Measurements from ENCODE around the gene CABP1. TPM values are rescaled to one million over a fixed set of nuclear protein-coding genes. Genes with fewer than 3 reads are reported as not detected.

CABP1 gene
- total and polyA plus RNA-seq, 9 of the 15 experiments (the other 6 are each of a cell fraction or from before 2014, with no cell fraction given): not detected

DNA sequence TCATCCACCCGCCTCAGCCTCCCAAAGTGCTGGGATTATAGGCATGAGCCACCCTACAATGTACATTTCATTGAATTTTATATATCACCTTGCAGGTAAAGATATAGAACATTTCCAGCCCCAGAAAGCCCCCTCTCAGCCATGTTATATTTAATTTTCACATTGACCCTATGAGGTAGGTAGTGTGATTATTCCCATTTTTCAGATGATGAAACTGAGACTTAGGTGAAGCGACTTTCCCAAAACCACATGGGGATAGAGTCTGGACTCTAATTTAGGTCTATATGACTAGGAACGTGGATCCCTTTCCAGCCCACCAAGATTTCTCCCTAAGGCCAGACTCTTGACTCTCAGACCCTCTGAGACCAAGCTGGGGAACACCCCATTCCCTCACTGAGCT is 43.5 kb upstream of the CABP1 start:
- BruUV-seq (replicated peaks): no TSS peak
- no peak for ATAC-seq
- Histone ChIP-seq H3K9me3 (replicated peaks; ENCODE audit: control insufficient read depth, insufficient read depth, low read depth, low read length) (no peaks in the 10 kb centered on the region), H4K20me1 (replicated peaks; ENCODE audit: control insufficient read depth, insufficient read depth, low read length) (no peaks in the 10 kb centered on the region), H3K4me3 (no peak overlapping the region), H3K9ac (ENCODE audit: insufficient read depth in 1 of 2, low read depth in 2 of 2, low read length in 2 of 2) (no peak overlapping the region; a peak in 1 of 4 replicates), H3K27me3 (ENCODE audit: control insufficient read depth in 2 of 2, insufficient read depth in 2 of 2, low read length in 2 of 2) (peaks cover 0 to 16% of the 10 kb centered on the region in 2 experiments; a peak in 2 of 5 replicates), H3K4me1 (replicated peaks in 1 of 2; ENCODE audit: control insufficient read depth in 2 of 2, insufficient read depth in 2 of 2, low read length in 2 of 2) (peaks cover 6 to 12% of the 10 kb centered on the region in 2 experiments; a peak in 4 of 5 replicates), H3K79me2 (ENCODE audit: control insufficient read depth, insufficient read depth, low read length) (no peaks in the 10 kb centered on the region), H3K9me1 (ENCODE audit: control insufficient read depth, insufficient read depth, low read length) (no peaks in the 10 kb centered on the region), H3K27ac (ENCODE audit: extremely low read depth, low read depth, low read length) (no peak overlapping the region), H3K36me3 (ENCODE audit: control insufficient read depth, insufficient read depth, low read length) (no peaks in the 10 kb centered on the region), H2AFZ (ENCODE audit: low read depth, low read length) (no peak overlapping the region), H3K4me2 (ENCODE audit: insufficient read depth, low read length) (no peak overlapping the region)
- WGBS (ENCODE audit: insufficient coverage, low coverage, missing lambda C conversion rate): 35% methylated on average over 3 of the region's 3 CpGs
- TF ChIP-seq BCOR (IDR thresholded peaks at IDR 0.05) (peak; percentile 70), RBM25 (IDR thresholded peaks at IDR 0.05; ENCODE audit: low read depth, low read length, severe bottlenecking) (peak; percentile 64), TFAP4 (CRISPR knock-in tag; IDR thresholded peaks at IDR 0.05; ENCODE audit: borderline replicate concordance) (no peak)
- ChIA-PET POLR2A (interaction anchor here (0.6 to 0.8 kb wide), 3 partner anchors 19 to 1220 kb away, joined by 3 read pairs; partner anchors contain the start of gene MLEC), CTCF (ENCODE audit: low intra/inter-chr PET ratio) (no interaction called here)
- in situ Hi-C loops (cut with MboI) (no loop called here), intact Hi-C loops (cut with micrococcal nuclease) (no loop called here)
- no peak for DNase-seq (ENCODE audit: extremely low read depth in 1 of 4, low spot score in 3 of 4)
- no peak for FAIRE-seq

- Histone ChIP-seq H3K9ac (ENCODE audit: insufficient read depth in 1 of 2, low read depth in 2 of 2, low read length in 2 of 2) (no peak overlapping the region), H2AFZ (ENCODE audit: low read depth, low read length) (no peak overlapping the region), H3K4me2 (ENCODE audit: insufficient read depth, low read length) (no peak overlapping the region), H3K79me2 (ENCODE audit: control insufficient read depth, insufficient read depth, low read length) (no peaks in the 10 kb centered on the region), H3K4me1 (replicated peaks in 1 of 2; ENCODE audit: control insufficient read depth in 2 of 2, insufficient read depth in 2 of 2, low read length in 2 of 2) (peaks cover 8 to 15% of the 10 kb centered on the region in 2 experiments; a peak in 4 of 5 replicates), H3K4me3 (no peak overlapping the region), H3K9me3 (replicated peaks; ENCODE audit: control insufficient read depth, insufficient read depth, low read depth, low read length) (no peaks in the 10 kb centered on the region), H3K27me3 (ENCODE audit: control insufficient read depth in 2 of 2, insufficient read depth in 2 of 2, low read length in 2 of 2) (peaks cover 0 to 16% of the 10 kb centered on the region in 2 experiments; a peak in 2 of 5 replicates), H3K36me3 (ENCODE audit: control insufficient read depth, insufficient read depth, low read length) (no peaks in the 10 kb centered on the region), H3K9me1 (ENCODE audit: control insufficient read depth, insufficient read depth, low read length) (no peaks in the 10 kb centered on the region), H4K20me1 (replicated peaks; ENCODE audit: control insufficient read depth, insufficient read depth, low read length) (no peaks in the 10 kb centered on the region), H3K27ac (ENCODE audit: extremely low read depth, low read depth, low read length) (no peak overlapping the region)
- intact Hi-C loops (cut with micrococcal nuclease) (no loop called here), in situ Hi-C loops (cut with MboI) (no loop called here)
- DNase-seq (ENCODE audit: extremely low read depth in 1 of 4, low spot score in 3 of 4): no peak
- BruUV-seq (replicated peaks): no TSS peak
- 24% methylated on average over 3 of the region's 3 CpGs for WGBS (ENCODE audit: insufficient coverage, low coverage, missing lambda C conversion rate)
- no peak for FAIRE-seq
- ATAC-seq: no peak
- ChIA-PET POLR2A (interaction anchor here (0.9 kb wide), 1 partner anchor 9 kb away, joined by 6 read pairs; no protein-coding TSS in a partner anchor), CTCF (ENCODE audit: low intra/inter-chr PET ratio) (no interaction called here)
- TF ChIP-seq, protein P1, sequence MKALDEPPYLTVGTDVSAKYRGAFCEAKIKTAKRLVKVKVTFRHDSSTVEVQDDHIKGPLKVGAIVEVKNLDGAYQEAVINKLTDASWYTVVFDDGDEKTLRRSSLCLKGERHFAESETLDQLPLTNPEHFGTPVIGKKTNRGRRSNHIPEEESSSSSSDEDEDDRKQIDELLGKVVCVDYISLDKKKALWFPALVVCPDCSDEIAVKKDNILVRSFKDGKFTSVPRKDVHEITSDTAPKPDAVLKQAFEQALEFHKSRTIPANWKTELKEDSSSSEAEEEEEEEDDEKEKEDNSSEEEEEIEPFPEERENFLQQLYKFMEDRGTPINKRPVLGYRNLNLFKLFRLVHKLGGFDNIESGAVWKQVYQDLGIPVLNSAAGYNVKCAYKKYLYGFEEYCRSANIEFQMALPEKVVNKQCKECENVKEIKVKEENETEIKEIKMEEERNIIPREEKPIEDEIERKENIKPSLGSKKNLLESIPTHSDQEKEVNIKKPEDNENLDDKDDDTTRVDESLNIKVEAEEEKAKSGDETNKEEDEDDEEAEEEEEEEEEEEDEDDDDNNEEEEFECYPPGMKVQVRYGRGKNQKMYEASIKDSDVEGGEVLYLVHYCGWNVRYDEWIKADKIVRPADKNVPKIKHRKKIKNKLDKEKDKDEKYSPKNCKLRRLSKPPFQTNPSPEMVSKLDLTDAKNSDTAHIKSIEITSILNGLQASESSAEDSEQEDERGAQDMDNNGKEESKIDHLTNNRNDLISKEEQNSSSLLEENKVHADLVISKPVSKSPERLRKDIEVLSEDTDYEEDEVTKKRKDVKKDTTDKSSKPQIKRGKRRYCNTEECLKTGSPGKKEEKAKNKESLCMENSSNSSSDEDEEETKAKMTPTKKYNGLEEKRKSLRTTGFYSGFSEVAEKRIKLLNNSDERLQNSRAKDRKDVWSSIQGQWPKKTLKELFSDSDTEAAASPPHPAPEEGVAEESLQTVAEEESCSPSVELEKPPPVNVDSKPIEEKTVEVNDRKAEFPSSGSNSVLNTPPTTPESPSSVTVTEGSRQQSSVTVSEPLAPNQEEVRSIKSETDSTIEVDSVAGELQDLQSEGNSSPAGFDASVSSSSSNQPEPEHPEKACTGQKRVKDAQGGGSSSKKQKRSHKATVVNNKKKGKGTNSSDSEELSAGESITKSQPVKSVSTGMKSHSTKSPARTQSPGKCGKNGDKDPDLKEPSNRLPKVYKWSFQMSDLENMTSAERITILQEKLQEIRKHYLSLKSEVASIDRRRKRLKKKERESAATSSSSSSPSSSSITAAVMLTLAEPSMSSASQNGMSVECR (CRISPR knock-in tag; IDR thresholded peaks at IDR 0.05): 0 out of 2 replicates have a peak, but pooled peaks have one; percentile 23
- no peak for TF ChIP-seq CTCF (IDR thresholded peaks at IDR 0.05 in 2 of 3, conservative IDR thresholded peaks at IDR 0.05 in 1 of 3; ENCODE audit: insufficient read depth in 2 of 3, low read depth in 1 of 3, low read length in 3 of 3)
- TF ChIP-seq BCOR (IDR thresholded peaks at IDR 0.05): peak; percentile 64
- peak; percentile 35 for TF ChIP-seq RBM25 (IDR thresholded peaks at IDR 0.05; ENCODE audit: low read depth, low read length, severe bottlenecking)
- TF ChIP-seq ARID2 (IDR thresholded peaks at IDR 0.05): no peak
- TF ChIP-seq NBN (IDR thresholded peaks at IDR 0.05; ENCODE audit: low read depth): no peak
- no peak for TF ChIP-seq ZBTB8A (IDR thresholded peaks at IDR 0.05; ENCODE audit: partially characterized antibody)
These were observed 42.6 kb upstream of the CABP1 start for GRCh38 chr12:120597861-120598260.
